HG02610 (cell line): ENCODE results near the gene BBS5.

Source experiments
- ATAC-seq: cut with Tn5 transposase; IDR thresholded peaks from one replicate; pipeline ENCODE4 v1.9.1; 2021; ENCODE audit warnings: mild to moderate bottlenecking, moderate library complexity; ENCODE audit not compliant: unreplicated experiment

Gene BBS5

GRCh38 chr2:169540146-169540545, 60.9 kb downstream of the BBS5 start:
- no peak for ATAC-seq

- no peak for ATAC-seq
These were observed 63.1 kb downstream of the BBS5 start for GRCh38 chr2:169542433-169542832.

DNA sequence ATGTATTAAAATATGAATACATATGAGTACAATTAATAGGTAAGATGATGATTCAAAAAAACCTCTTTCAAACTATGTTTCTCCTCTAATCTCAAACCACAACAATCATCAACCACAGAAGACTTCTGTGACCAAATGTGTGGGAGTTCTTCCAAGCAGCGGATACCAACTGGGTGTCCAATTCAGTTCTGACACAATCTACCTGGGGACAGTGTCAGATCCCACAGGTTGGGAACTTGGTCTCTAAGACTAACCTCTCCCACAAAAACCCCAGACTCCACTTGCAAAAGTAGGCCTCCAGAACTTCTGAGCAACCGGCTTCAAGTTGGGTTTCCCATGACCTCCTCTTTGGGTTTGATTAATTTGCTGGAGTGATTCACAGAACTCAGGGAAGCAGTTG, 67.5 kb downstream of the BBS5 start:
- no peak for ATAC-seq
